HepG2 (cell line): ENCODE results near the gene CCDC178. TPM values are rescaled to one million over a fixed set of nuclear protein-coding genes. Genes with fewer than 3 reads are reported as not detected.

Experiments
- ATAC-seq: fragments of 200-7000 bp; cut with Tn5 transposase; 3 replicates; pipeline ENCODE4 v1.9.1; 2020; ENCODE audit warnings: mild to moderate bottlenecking, moderate library complexity
- BruUV-seq: library from RNA; stranded (reverse); fragments of 400-500 nt; replicated peaks from 2 replicates; lab custom pipeline; 2021; lab: Mats Ljungman, UMichigan
- CTCF ChIA-PET: fragments of 300-600 bp; formaldehyde crosslinking; extraction: SDS; loops from one replicate; lab custom pipeline; 2021; ENCODE audit warnings: low total read pairs, inconsistent platforms, low intra/inter-chr PET ratio; lab: Yijun Ruan, JAX
- POLR2A ChIA-PET: fragments of 350-600 bp; sonication (Branson Sonifier 250); formaldehyde crosslinking; loops from one replicate; lab custom pipeline; 2020; ENCODE audit warnings: antibody characterized with exemption, inconsistent platforms; lab: Yijun Ruan, JAX
- DNase-seq: peaks from one replicate; pipeline ENCODE4 v3.0.0-alpha.2; 2015; ENCODE audit warnings: low spot score
- FAIRE-seq: peaks from 3 replicates; lab custom pipeline; 2011; peaks lifted over from hg19 to GRCh38; lab: Jason Lieb, UNC
- H2AFZ ChIP-seq: one replicate; pipeline ENCODE4 v1.6.1; 2011; ENCODE audit warnings: low read length, inconsistent platforms
- H3K27ac ChIP-seq: fragments of 300-600 bp; 3 replicates; pipeline ENCODE4 v1.8.0; 2011; ENCODE audit warnings: mixed run types, mild to moderate bottlenecking, mixed read lengths, low read length, inconsistent platforms; ENCODE audit not compliant: insufficient read depth; ENCODE audit errors: extremely low read length
- H3K27me3 ChIP-seq, 2 experiments: fragments of 200-600 bp in 1 of 2; 2 replicates in 1 of 2; 3 replicates in 1 of 2; pipeline versions ENCODE4 v1.6.0 to v1.8.0; 2011; ENCODE audit warnings: low read length in 2 of 2, mild to moderate bottlenecking in 2 of 2, moderate library complexity in 2 of 2, inconsistent platforms in 1 of 2; ENCODE audit not compliant: insufficient read depth in 2 of 2, control insufficient read depth in 1 of 2
- H3K36me3 ChIP-seq, 2 experiments: fragments of 200-600 bp in 1 of 2; replicated peaks in 1 of 2; 2 replicates in 1 of 2; 3 replicates in 1 of 2; pipeline versions ENCODE4 v1.5.1 to v1.8.0; 2011; ENCODE audit warnings: low read length in 2 of 2, inconsistent platforms in 1 of 2; ENCODE audit not compliant: insufficient read depth in 2 of 2, control insufficient read depth in 1 of 2
- H3K4me1 ChIP-seq: 2 replicates; pipeline ENCODE4 v1.5.1; 2012; ENCODE audit warnings: low read length, inconsistent platforms; ENCODE audit not compliant: insufficient read depth
- H3K4me2 ChIP-seq: 2 replicates; pipeline ENCODE4 v1.6.0; 2011; ENCODE audit warnings: low read depth, low read length, inconsistent platforms
- H3K4me3 ChIP-seq, 3 experiments: fragments of 200-600 bp in 1 of 3; sonication (generic), shearing (Covaris generic) in 1 of 3; replicated peaks in 1 of 3; 2 replicates each; pipeline ENCODE4 v1.5.1; 2011 to 2016; ENCODE audit warnings: low read length in 3 of 3, inconsistent platforms in 2 of 3, low read depth in 2 of 3, mild to moderate bottlenecking in 2 of 3, control low read depth in 1 of 3, mixed read lengths in 1 of 3; ENCODE audit not compliant: insufficient read depth in 1 of 3
- H3K79me2 ChIP-seq: one replicate; pipeline ENCODE4 v1.6.1; 2011; ENCODE audit warnings: low read length, inconsistent platforms; ENCODE audit not compliant: insufficient read depth
- H3K9ac ChIP-seq: 2 replicates; pipeline ENCODE4 v1.6.0; 2011; ENCODE audit warnings: mild to moderate bottlenecking, low read depth, low read length, inconsistent platforms; ENCODE audit not compliant: insufficient read depth
- H3K9me3 ChIP-seq: 2 replicates; pipeline ENCODE4 v1.5.1; 2012; ENCODE audit warnings: mild to moderate bottlenecking, low read length
- H4K20me1 ChIP-seq: 2 replicates; pipeline ENCODE4 v1.6.0; 2011; ENCODE audit warnings: inconsistent platforms, mild to moderate bottlenecking, low read length, moderate library complexity; ENCODE audit not compliant: insufficient read depth
- FOXA1 ChIP-seq, 2 experiments: fragments of 450-650 bp in 1 of 2; sonication (generic) in 1 of 2; formaldehyde crosslinking in 1 of 2; IDR thresholded peaks; 2 replicates each; pipeline versions ENCODE4 v1.4.0 to v1.6.1; 2016 to 2020; ENCODE audit warnings: missing genetic modification reagents in 1 of 2
- FOXA3 ChIP-seq: IDR thresholded peaks from 2 replicates; pipeline ENCODE4 v1.6.1; 2016; ENCODE audit warnings: missing genetic modification reagents, missing compliant biosample characterization
- FOXK2 ChIP-seq: fragments of 450-650 bp; IDR thresholded peaks from 2 replicates; pipeline ENCODE4 v1.6.1; 2016
- GATAD2A ChIP-seq: IDR thresholded peaks from 2 replicates; pipeline ENCODE4 v1.6.1; 2016
- GFI1 ChIP-seq: sonication (generic); formaldehyde crosslinking; IDR thresholded peaks from 2 replicates; pipeline ENCODE4 v1.5.0; 2020; ENCODE audit warnings: missing genetic modification reagents, mild to moderate bottlenecking, borderline replicate concordance
- HMG20A ChIP-seq: IDR thresholded peaks from 2 replicates; pipeline ENCODE4 v1.6.1; 2016; ENCODE audit warnings: borderline replicate concordance
- MXD4 ChIP-seq: IDR thresholded peaks from 2 replicates; pipeline ENCODE4 v1.6.1; 2016; ENCODE audit warnings: mild to moderate bottlenecking, missing biosample characterization, missing genetic modification reagents
- RXRB ChIP-seq: IDR thresholded peaks from 2 replicates; pipeline ENCODE4 v1.6.1; 2016; ENCODE audit warnings: borderline replicate concordance, missing genetic modification reagents, missing compliant biosample characterization
- SOX5 ChIP-seq: IDR thresholded peaks from 2 replicates; pipeline ENCODE4 v1.6.1; 2016; ENCODE audit warnings: borderline replicate concordance
- TEAD3 ChIP-seq: optimal IDR thresholded peaks from 2 replicates; pipeline ENCODE3; 2016; ENCODE audit warnings: borderline replicate concordance
- ZMYM4 ChIP-seq: sonication (generic); formaldehyde crosslinking; IDR thresholded peaks from 2 replicates; pipeline ENCODE4 v1.8.1; 2023; ENCODE audit warnings: mild to moderate bottlenecking, missing genetic modification reagents
- ZNF180 ChIP-seq: sonication (generic); formaldehyde crosslinking; IDR thresholded peaks from 2 replicates; pipeline ENCODE4 v1.4.0; 2020; ENCODE audit warnings: low read depth, missing genetic modification reagents, borderline replicate concordance
- WGBS: methylation state at CpG from one replicate; pipeline ENCODE4 v1.1.6; 2017; ENCODE audit warnings: low lambda C conversion rate; 5-methylcytosine and 5-hydroxymethylcytosine counted together
- in situ Hi-C: cut with HindIII; loops from 2 replicates; pipeline ENCODE4 v1.10.0; 2017; ENCODE audit warnings: low pct_unique_long_range_greater_than_20kb; ENCODE audit not compliant: extremely low pct_ligation_motif_present
- intact Hi-C: fragments of 100-400 bp; cut with micrococcal nuclease; formaldehyde crosslinking; loops from one replicate; pipeline ENCODE4 v1.10.0; 2022; ENCODE audit not compliant: unreplicated experiment
- polyA plus RNA-seq, 8 experiments: library from polyadenylated mRNA; depleted of rRNA in 3 of 8; stranded (reverse) in 7 of 8; unstranded in 1 of 8; fragments of >200 nt; fragmentation: Illumina TruSeq in 4 of 8; extraction: Trizol in 4 of 8; gene quantifications; 2 replicates each; pipeline versions ENCODE4 v1.2.1 to v1.2.3, GENCODE V29; 2011 to 2016; ENCODE audit warnings: low read depth in 4 of 8, missing spikeins in 1 of 8, mixed read lengths in 1 of 8; ENCODE audit not compliant: insufficient read depth in 1 of 8
- total RNA-seq, 5 experiments: library from RNA; depleted of rRNA; stranded (reverse); fragments of >200 nt; fragmentation: Illumina TruSeq; extraction: Trizol; gene quantifications; 2 replicates each; pipeline ENCODE4 v1.2.3, GENCODE V29; 2016; ENCODE audit warnings: low read depth in 1 of 5
- TF ChIP-seq, protein P1 (sequence below): sonication (generic); formaldehyde crosslinking; conservative IDR thresholded peaks from 2 replicates; pipeline ENCODE4 v1.8.0; 2022; ENCODE audit warnings: missing genetic modification reagents
- TF ChIP-seq, protein P2 (sequence below): sonication (generic); formaldehyde crosslinking; IDR thresholded peaks from 2 replicates; pipeline ENCODE4 v1.5.0; 2020; ENCODE audit warnings: mild to moderate bottlenecking, missing genetic modification reagents, moderate library complexity
- TF ChIP-seq, protein P3 (sequence below): IDR thresholded peaks from 2 replicates; pipeline ENCODE4 v1.4.0; 2020; ENCODE audit warnings: mild to moderate bottlenecking, missing genetic modification reagents

CCDC178 gene
- total and polyA plus RNA-seq, 2 of the 13 experiments (the other 11 are each of a cell fraction or from before 2014, with no cell fraction given): not detected

DNA sequence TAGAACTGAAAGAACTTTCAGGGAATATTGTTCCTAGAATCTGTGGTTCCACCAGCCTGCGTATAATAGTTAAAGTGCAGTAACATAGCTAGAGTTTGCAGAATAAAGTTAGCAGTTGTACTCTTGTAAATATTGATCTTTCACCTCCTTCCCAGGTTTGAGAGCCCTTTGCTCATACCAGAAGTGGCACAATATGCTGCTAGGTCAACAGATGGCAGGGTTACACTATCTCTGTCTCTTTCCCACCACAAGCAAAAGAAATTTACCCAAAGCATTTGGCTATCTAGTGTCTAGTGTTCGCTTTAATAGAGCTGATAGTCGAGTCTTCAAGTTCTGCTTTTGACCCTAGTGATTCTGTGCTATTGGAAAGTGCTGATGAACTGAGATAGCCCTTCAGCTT, 548.7 kb downstream of the CCDC178 start:
- POLR2A ChIA-PET: no interaction called here
- 10% methylated on average over 3 of the region's 3 CpGs for WGBS
- Histone ChIP-seq H3K79me2 (no peaks in the 10 kb centered on the region), H4K20me1 (no peaks in the 10 kb centered on the region), H2AFZ (no peak overlapping the region), H3K4me3 (no peak overlapping the region), H3K4me2 (0 out of 2 replicates have a peak overlapping the region, but pooled peaks have one; percentile 3), H3K4me1 (peaks cover 29% of the 10 kb centered on the region), H3K9ac (no peak overlapping the region), H3K9me3 (peaks cover 6% of the 10 kb centered on the region; the same call in 1 of the 2 replicates), H3K36me3 (no peaks in the 10 kb centered on the region), H3K27ac (no peak overlapping the region), H3K27me3 (no peaks in the 10 kb centered on the region)
- intact Hi-C loops (loop anchor here (5.0 kb wide), 1 partner anchor 124 kb away; no protein-coding TSS in a partner anchor), in situ Hi-C loops (no loop called here)
- TF ChIP-seq MXD4 (no peak), FOXK2 (no peak), HMG20A (CRISPR knock-in tag) (peak; percentile 26; the same call in 1 of the 2 replicates), RXRB (CRISPR knock-in tag) (0 out of 2 replicates have a peak, but pooled peaks have one; percentile 24), ZMYM4 (0 out of 2 replicates have a peak, but pooled peaks have one; percentile 14), ZNF180 (CRISPR knock-in tag) (no peak), TEAD3 (CRISPR knock-in tag) (peak; percentile 19), GFI1 (CRISPR knock-in tag) (0 out of 2 replicates have a peak, but pooled peaks have one; percentile 27), SOX5 (CRISPR knock-in tag) (0 out of 2 replicates have a peak, but pooled peaks have one; percentile 16), GATAD2A (CRISPR knock-in tag) (peak; percentile 53), FOXA1 (IDR thresholded peaks at IDR 0.05) (no peak), FOXA1 (CRISPR knock-in tag; IDR thresholded peaks at IDR 0.05) (peak; percentile 36; the same call in 1 of the 2 replicates), FOXA3 (CRISPR knock-in tag) (peak; percentile 30; the same call in 1 of the 2 replicates)
- TF ChIP-seq, protein P1, sequence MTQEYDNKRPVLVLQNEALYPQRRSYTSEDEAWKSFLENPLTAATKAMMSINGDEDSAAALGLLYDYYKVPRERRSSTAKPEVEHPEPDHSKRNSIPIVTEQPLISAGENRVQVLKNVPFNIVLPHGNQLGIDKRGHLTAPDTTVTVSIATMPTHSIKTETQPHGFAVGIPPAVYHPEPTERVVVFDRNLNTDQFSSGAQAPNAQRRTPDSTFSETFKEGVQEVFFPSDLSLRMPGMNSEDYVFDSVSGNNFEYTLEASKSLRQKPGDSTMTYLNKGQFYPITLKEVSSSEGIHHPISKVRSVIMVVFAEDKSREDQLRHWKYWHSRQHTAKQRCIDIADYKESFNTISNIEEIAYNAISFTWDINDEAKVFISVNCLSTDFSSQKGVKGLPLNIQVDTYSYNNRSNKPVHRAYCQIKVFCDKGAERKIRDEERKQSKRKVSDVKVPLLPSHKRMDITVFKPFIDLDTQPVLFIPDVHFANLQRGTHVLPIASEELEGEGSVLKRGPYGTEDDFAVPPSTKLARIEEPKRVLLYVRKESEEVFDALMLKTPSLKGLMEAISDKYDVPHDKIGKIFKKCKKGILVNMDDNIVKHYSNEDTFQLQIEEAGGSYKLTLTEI: no peak
- TF ChIP-seq, protein P2, sequence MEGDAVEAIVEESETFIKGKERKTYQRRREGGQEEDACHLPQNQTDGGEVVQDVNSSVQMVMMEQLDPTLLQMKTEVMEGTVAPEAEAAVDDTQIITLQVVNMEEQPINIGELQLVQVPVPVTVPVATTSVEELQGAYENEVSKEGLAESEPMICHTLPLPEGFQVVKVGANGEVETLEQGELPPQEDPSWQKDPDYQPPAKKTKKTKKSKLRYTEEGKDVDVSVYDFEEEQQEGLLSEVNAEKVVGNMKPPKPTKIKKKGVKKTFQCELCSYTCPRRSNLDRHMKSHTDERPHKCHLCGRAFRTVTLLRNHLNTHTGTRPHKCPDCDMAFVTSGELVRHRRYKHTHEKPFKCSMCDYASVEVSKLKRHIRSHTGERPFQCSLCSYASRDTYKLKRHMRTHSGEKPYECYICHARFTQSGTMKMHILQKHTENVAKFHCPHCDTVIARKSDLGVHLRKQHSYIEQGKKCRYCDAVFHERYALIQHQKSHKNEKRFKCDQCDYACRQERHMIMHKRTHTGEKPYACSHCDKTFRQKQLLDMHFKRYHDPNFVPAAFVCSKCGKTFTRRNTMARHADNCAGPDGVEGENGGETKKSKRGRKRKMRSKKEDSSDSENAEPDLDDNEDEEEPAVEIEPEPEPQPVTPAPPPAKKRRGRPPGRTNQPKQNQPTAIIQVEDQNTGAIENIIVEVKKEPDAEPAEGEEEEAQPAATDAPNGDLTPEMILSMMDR (CRISPR knock-in tag): peak; percentile 52; the same call in 1 of the 2 replicates
- TF ChIP-seq, protein P3, sequence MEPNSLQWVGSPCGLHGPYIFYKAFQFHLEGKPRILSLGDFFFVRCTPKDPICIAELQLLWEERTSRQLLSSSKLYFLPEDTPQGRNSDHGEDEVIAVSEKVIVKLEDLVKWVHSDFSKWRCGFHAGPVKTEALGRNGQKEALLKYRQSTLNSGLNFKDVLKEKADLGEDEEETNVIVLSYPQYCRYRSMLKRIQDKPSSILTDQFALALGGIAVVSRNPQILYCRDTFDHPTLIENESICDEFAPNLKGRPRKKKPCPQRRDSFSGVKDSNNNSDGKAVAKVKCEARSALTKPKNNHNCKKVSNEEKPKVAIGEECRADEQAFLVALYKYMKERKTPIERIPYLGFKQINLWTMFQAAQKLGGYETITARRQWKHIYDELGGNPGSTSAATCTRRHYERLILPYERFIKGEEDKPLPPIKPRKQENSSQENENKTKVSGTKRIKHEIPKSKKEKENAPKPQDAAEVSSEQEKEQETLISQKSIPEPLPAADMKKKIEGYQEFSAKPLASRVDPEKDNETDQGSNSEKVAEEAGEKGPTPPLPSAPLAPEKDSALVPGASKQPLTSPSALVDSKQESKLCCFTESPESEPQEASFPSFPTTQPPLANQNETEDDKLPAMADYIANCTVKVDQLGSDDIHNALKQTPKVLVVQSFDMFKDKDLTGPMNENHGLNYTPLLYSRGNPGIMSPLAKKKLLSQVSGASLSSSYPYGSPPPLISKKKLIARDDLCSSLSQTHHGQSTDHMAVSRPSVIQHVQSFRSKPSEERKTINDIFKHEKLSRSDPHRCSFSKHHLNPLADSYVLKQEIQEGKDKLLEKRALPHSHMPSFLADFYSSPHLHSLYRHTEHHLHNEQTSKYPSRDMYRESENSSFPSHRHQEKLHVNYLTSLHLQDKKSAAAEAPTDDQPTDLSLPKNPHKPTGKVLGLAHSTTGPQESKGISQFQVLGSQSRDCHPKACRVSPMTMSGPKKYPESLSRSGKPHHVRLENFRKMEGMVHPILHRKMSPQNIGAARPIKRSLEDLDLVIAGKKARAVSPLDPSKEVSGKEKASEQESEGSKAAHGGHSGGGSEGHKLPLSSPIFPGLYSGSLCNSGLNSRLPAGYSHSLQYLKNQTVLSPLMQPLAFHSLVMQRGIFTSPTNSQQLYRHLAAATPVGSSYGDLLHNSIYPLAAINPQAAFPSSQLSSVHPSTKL (CRISPR knock-in tag): peak; percentile 61
- no TSS peak for BruUV-seq
- CTCF ChIA-PET: no interaction called here
- FAIRE-seq (no peak), ATAC-seq (peak; percentile 66), DNase-seq (peak; percentile 11)
